Measurements from ENCODE around the gene SLC22A3. TPM values are rescaled to one million over a fixed set of nuclear protein-coding genes. Genes with fewer than 3 reads are reported as not detected.
"Not testable (repeated sequence)": the region's sequence is repeated elsewhere in the genome, so short reads cannot be mapped to it uniquely, and the experiment has no call there.

SLC22A3 gene
- total RNA-seq, 1 donor from 2014 or later = not detected

DNA sequence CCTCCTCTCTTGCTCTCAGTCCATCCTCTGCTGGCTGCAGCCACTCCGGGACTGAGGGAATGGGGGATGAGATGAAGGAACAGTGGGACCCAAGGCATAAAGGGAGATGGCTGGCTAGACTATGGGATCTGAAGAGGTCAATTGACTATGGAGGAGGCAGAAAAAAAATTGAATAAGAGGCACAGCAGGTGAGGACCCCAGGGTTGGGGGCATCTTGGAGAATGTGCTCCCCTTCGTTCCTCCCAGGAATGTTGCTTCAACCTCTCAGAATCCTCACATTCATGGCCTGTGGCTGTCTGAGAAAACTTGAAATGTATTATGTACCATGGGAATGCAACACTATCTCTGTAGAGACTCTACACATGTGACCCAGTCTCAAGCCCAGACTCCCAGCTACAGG is 121.0 kb downstream of the SLC22A3 start:
- H3K36me3 Mint-ChIP-seq (ENCODE audit: low read depth) = no peaks in the 10 kb centered on the region
- DNase-seq (no peak), ATAC-seq (ENCODE audit: low read depth) (no peak)
- intact Hi-C loops (cut with micrococcal nuclease) = no loop called here
- TF ChIP-seq, protein P1, sequence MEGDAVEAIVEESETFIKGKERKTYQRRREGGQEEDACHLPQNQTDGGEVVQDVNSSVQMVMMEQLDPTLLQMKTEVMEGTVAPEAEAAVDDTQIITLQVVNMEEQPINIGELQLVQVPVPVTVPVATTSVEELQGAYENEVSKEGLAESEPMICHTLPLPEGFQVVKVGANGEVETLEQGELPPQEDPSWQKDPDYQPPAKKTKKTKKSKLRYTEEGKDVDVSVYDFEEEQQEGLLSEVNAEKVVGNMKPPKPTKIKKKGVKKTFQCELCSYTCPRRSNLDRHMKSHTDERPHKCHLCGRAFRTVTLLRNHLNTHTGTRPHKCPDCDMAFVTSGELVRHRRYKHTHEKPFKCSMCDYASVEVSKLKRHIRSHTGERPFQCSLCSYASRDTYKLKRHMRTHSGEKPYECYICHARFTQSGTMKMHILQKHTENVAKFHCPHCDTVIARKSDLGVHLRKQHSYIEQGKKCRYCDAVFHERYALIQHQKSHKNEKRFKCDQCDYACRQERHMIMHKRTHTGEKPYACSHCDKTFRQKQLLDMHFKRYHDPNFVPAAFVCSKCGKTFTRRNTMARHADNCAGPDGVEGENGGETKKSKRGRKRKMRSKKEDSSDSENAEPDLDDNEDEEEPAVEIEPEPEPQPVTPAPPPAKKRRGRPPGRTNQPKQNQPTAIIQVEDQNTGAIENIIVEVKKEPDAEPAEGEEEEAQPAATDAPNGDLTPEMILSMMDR (IDR thresholded peaks at IDR 0.05) = no peak
- H3K9me3 Mint-ChIP-seq = no peaks in the 10 kb centered on the region
- ChIA-PET CTCF (no interaction called here), POLR2A (no interaction called here)
- peaks cover 4% of the 10 kb centered on the region for H3K27me3 Mint-ChIP-seq
- H3K27ac Mint-ChIP-seq = no peak overlapping the region
- peaks cover 3% of the 10 kb centered on the region for H3K4me1 Mint-ChIP-seq
- H3K4me3 Mint-ChIP-seq = no peak overlapping the region

GRCh38 chr6:160476056-160476455 is 127.9 kb downstream of the SLC22A3 start:
- POLR2A ChIA-PET; H3K27ac Mint-ChIP-seq; H3K9me3 Mint-ChIP-seq; CTCF ChIA-PET; ATAC-seq (ENCODE audit: low read depth); H3K4me3 Mint-ChIP-seq; DNase-seq; H3K27me3 Mint-ChIP-seq; H3K4me1 Mint-ChIP-seq; H3K36me3 Mint-ChIP-seq (ENCODE audit: low read depth); intact Hi-C loops (cut with micrococcal nuclease): not testable (repeated sequence)

- DNase-seq; POLR2A ChIA-PET; H3K36me3 Mint-ChIP-seq (ENCODE audit: low read depth); H3K9me3 Mint-ChIP-seq; H3K4me3 Mint-ChIP-seq; H3K4me1 Mint-ChIP-seq; CTCF ChIA-PET; intact Hi-C loops (cut with micrococcal nuclease); H3K27me3 Mint-ChIP-seq; ATAC-seq (ENCODE audit: low read depth); H3K27ac Mint-ChIP-seq: not testable (repeated sequence)
Observed at GRCh38 chr6:160477072-160477471, 128.9 kb downstream of the SLC22A3 start.

DNA sequence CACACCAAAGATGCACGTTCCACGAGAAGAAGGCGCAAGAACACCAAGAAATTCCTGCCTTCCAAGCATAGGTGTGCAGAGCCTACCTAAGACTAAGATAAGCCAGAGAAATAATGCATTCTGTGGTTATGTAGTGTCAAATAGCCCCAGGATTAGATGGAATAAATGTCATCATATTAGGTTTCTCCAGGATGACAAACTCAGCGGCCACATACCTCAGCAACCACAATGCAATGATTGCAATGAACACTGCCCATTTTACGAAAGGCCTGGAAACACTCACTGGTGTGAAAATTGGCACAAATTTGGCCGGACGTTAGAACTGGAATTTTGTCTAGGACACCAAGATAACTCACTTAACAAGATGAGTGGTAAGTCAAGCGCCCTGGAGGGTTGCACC is 129.7 kb downstream of the SLC22A3 start:
- CTCF ChIA-PET = no interaction called here
- no peak overlapping the region for H3K4me3 Mint-ChIP-seq
- POLR2A ChIA-PET = no interaction called here
- no peak for ATAC-seq (ENCODE audit: low read depth)
- no peak overlapping the region for H3K27ac Mint-ChIP-seq
- TF ChIP-seq, protein P1 (IDR thresholded peaks at IDR 0.05) = no peak
- intact Hi-C loops (cut with micrococcal nuclease) = no loop called here
- H3K27me3 Mint-ChIP-seq = peaks cover 7% of the 10 kb centered on the region
- peaks cover 8% of the 10 kb centered on the region for H3K9me3 Mint-ChIP-seq
- no peaks in the 10 kb centered on the region for H3K36me3 Mint-ChIP-seq (ENCODE audit: low read depth)
- no peak for DNase-seq
- H3K4me1 Mint-ChIP-seq = no peaks in the 10 kb centered on the region

- no peaks in the 10 kb centered on the region for H3K9me3 Mint-ChIP-seq
- H3K4me1 Mint-ChIP-seq = no peaks in the 10 kb centered on the region
- H3K27me3 Mint-ChIP-seq = peaks cover 2% of the 10 kb centered on the region
- ATAC-seq (ENCODE audit: low read depth) (no peak), DNase-seq (no peak)
- POLR2A ChIA-PET = no interaction called here
- CTCF ChIA-PET = no interaction called here
- intact Hi-C loops (cut with micrococcal nuclease) = no loop called here
- H3K36me3 Mint-ChIP-seq (ENCODE audit: low read depth) = no peaks in the 10 kb centered on the region
- H3K27ac Mint-ChIP-seq = no peak overlapping the region
- no peak overlapping the region for H3K4me3 Mint-ChIP-seq
- TF ChIP-seq, protein P1 (IDR thresholded peaks at IDR 0.05) = no peak
Observed at GRCh38 chr6:160487116-160487515, 138.9 kb downstream of the SLC22A3 start.

DNA sequence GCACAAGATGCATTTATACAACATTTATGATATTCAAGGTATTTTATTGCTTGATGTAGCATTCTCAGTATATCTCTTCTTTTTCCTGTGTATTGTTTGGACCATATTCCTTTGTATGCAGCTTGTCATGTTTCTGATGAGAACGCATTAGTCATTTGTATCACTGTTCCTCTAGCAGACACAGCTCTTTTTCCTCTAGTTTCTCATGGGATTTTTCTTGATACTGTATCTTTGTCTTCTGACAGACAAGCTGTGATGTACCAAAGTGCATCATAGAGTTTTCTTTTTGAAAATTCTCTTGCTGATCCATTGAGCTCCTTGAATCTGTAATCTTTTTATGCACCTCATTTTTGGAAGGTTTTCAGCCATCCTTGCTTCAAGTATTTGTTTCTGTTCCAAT is 140.9 kb downstream of the SLC22A3 start:
- DNase-seq = no peak
- intact Hi-C loops (cut with micrococcal nuclease) = no loop called here
- ATAC-seq (ENCODE audit: low read depth) = no peak
- CTCF ChIA-PET = no interaction called here
- Mint-ChIP-seq H3K9me3 (no peaks in the 10 kb centered on the region), H3K27ac (no peak overlapping the region), H3K27me3 (peaks cover 2% of the 10 kb centered on the region), H3K4me3 (no peak overlapping the region), H3K4me1 (no peaks in the 10 kb centered on the region), H3K36me3 (ENCODE audit: low read depth) (no peaks in the 10 kb centered on the region)
- TF ChIP-seq, protein P1 (IDR thresholded peaks at IDR 0.05) = no peak
- POLR2A ChIA-PET = no interaction called here
